Left ventricle myocardium inferior (tissue), 1 donor: Measurements from ENCODE around the gene DYNLRB2. TPM values are rescaled to one million over a fixed set of nuclear protein-coding genes. Genes with fewer than 3 reads are reported as not detected.
A peak's percentile ranks its signal among the peaks of the same experiment; 100 is the strongest.

Experiments
- DNase-seq: peaks from one replicate; pipeline ENCODE4 v3.0.0-alpha.2; 2020
- H3K27ac ChIP-seq: fragments of 200-600 bp; replicated peaks from 2 replicates; pipeline ENCODE4 v1.8.0; 2021
- H3K27me3 ChIP-seq: fragments of 200-600 bp; 2 replicates; pipeline ENCODE4 v1.8.0; 2021; ENCODE audit warnings: low read depth
- H3K36me3 ChIP-seq: fragments of 200-600 bp; 2 replicates; pipeline ENCODE4 v1.8.0; 2021
- H3K4me1 ChIP-seq: fragments of 200-600 bp; 2 replicates; pipeline ENCODE4 v1.8.0; 2021
- H3K4me3 ChIP-seq: fragments of 200-600 bp; 2 replicates; pipeline ENCODE4 v1.8.0; 2021; ENCODE audit warnings: mild to moderate bottlenecking, moderate library complexity
- H3K9me3 ChIP-seq: fragments of 200-600 bp; replicated peaks from 2 replicates; pipeline ENCODE4 v1.8.0; 2021
- CTCF ChIP-seq: fragments of 200-600 bp; IDR thresholded peaks from 2 replicates; pipeline ENCODE4 v1.8.0; 2021; ENCODE audit warnings: antibody characterized with exemption, mild to moderate bottlenecking, borderline replicate concordance
- intact Hi-C: fragments of 100-400 bp; cut with micrococcal nuclease; formaldehyde crosslinking; loops from one replicate; pipeline ENCODE4 v1.11.0; 2022
- long read RNA-seq: library from polyadenylated mRNA; unstranded; transcript quantifications from one replicate; pipeline ENCODE4 v2.0.0, GENCODE V29; 2021
- total RNA-seq: library from RNA; stranded (reverse); fragmentation: NEBNext Ultra II Directional; extraction: Animal tissue kit (Norgen Biotek cat#: 25700); gene quantifications from one replicate; pipeline ENCODE4 v1.2.1, GENCODE V29; 2021
- donor health status: DM: no; HTN: yes; CAD: no; lungs with severe emphysema.

Gene DYNLRB2
- total RNA-seq: not detected
- long read RNA-seq: 0 reads

- Histone ChIP-seq H3K27me3 (peaks cover 26% of the 10 kb centered on the region), H3K36me3 (no peaks in the 10 kb centered on the region), H3K27ac (peak within 1 kb of the TSS; percentile 64), H3K4me1 (peaks cover 14% of the 10 kb centered on the region), H3K9me3 (no peaks in the 10 kb centered on the region), H3K4me3 (peak within 1 kb of the TSS; percentile 82)
- peak; percentile 93 for DNase-seq
- TF ChIP-seq CTCF: no peak
- intact Hi-C loops: no loop called here
Measured at GRCh38 chr16:80540516-80541305, at the start of gene DYNLRB2. DYNLRB2 (plus strand) TSS chr16:80540993; CDS start chr16:80541077, 84 bp downstream.

- TF ChIP-seq CTCF: no peak
Measured at GRCh38 chr16:80500116-80500859, 40.5 kb upstream of the DYNLRB2 start.

GRCh38 chr16:80500961-80501525, 39.8 kb upstream of the DYNLRB2 start:
- intact Hi-C loops: no loop called here
- H3K4me1 ChIP-seq: no peaks in the 10 kb centered on the region
- TF ChIP-seq CTCF: no peak
- peaks cover 5% of the 10 kb centered on the region for H3K27me3 ChIP-seq
- no peak overlapping the region for H3K27ac ChIP-seq
- H3K36me3 ChIP-seq: no peaks in the 10 kb centered on the region
- H3K9me3 ChIP-seq: no peaks in the 10 kb centered on the region
- H3K4me3 ChIP-seq: no peak overlapping the region
- DNase-seq: no peak

More at GRCh38 chr16:80500116-80500859, 40.5 kb upstream of the DYNLRB2 start:
- Histone ChIP-seq H3K27ac (no peak overlapping the region), H3K4me1 (no peaks in the 10 kb centered on the region), H3K27me3 (peaks cover 5% of the 10 kb centered on the region), H3K9me3 (no peaks in the 10 kb centered on the region), H3K36me3 (no peaks in the 10 kb centered on the region), H3K4me3 (no peak overlapping the region)
- DNase-seq: no peak
- intact Hi-C loops: no loop called here

- Histone ChIP-seq H3K36me3 (no peaks in the 10 kb centered on the region), H3K27me3 (peaks cover 7% of the 10 kb centered on the region), H3K4me1 (no peaks in the 10 kb centered on the region), H3K4me3 (no peak overlapping the region), H3K9me3 (no peaks in the 10 kb centered on the region), H3K27ac (peak overlapping the region; percentile 51)
- TF ChIP-seq CTCF: no peak
- intact Hi-C loops: no loop called here
- DNase-seq: no peak
Measured at GRCh38 chr16:80503107-80503506, 37.7 kb upstream of the DYNLRB2 start.

- H3K4me1 ChIP-seq: no peaks in the 10 kb centered on the region
- H3K36me3 ChIP-seq: no peaks in the 10 kb centered on the region
- H3K4me3 ChIP-seq: no peak overlapping the region
- intact Hi-C loops: no loop called here
- peaks cover 34% of the 10 kb centered on the region for H3K27me3 ChIP-seq
- no peak for TF ChIP-seq CTCF
- H3K9me3 ChIP-seq: no peaks in the 10 kb centered on the region
- peak overlapping the region; percentile 36 for H3K27ac ChIP-seq
- DNase-seq: peak; percentile 41
Measured at GRCh38 chr16:80507538-80507937, 33.3 kb upstream of the DYNLRB2 start.
